WI38 (cell line): ENCODE results near the gene RNASE8.
A peak's percentile ranks its signal among the peaks of the same experiment; 100 is the strongest.
"Not testable (repeated sequence)": the region's sequence is repeated elsewhere in the genome, so short reads cannot be mapped to it uniquely, and the experiment has no call there.

Experiments
- H3K4me3 ChIP-seq: 2 replicates; pipeline ENCODE4 v1.5.1; 2011; ENCODE audit warnings: low read depth, mild to moderate bottlenecking, control low read depth, low read length
- TF ChIP-seq, protein P1 (sequence below): IDR thresholded peaks from 2 replicates; pipeline ENCODE4 v1.5.1; 2012; ENCODE audit warnings: low read depth, mild to moderate bottlenecking, control low read depth, low read length

Gene RNASE8

DNA sequence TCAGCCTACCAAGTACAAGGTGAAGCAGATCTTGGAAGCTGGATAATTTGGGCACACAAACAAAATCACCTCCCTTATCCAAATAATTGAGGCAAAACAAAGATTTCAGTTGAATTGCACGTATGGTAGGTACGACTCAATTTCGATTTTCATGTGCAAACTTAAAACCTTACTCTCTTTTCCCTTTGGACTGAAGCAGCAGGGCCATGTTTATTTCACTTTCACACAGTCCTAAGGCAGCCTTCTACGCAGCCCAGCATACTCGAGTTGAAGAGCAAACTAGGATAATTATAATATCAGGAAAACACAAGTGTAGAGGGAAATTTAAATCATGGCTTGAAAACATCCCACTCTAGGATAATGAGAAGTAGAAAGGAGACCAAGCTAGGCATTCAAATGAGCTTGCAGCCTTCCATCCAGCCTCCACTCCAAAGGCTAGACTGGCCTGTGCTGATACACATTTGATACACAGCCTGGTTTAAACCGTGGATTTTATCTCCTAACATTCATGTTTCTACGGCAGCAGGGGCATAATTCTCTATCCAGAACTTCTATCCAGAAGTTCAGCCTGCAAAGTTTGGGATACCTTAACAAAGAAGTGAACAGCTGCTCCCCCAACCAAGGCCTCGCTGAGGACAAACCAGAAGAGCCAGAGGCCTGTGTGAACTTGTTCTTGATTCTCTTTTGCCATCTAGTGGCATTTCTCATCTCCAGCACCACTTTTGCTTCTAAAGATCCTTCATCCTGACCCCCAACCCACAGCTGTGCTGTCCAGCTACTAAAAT, 17.8 kb upstream of the RNASE8 start:
- H3K4me3 ChIP-seq, result no peak overlapping the region
- TF ChIP-seq, protein P1, sequence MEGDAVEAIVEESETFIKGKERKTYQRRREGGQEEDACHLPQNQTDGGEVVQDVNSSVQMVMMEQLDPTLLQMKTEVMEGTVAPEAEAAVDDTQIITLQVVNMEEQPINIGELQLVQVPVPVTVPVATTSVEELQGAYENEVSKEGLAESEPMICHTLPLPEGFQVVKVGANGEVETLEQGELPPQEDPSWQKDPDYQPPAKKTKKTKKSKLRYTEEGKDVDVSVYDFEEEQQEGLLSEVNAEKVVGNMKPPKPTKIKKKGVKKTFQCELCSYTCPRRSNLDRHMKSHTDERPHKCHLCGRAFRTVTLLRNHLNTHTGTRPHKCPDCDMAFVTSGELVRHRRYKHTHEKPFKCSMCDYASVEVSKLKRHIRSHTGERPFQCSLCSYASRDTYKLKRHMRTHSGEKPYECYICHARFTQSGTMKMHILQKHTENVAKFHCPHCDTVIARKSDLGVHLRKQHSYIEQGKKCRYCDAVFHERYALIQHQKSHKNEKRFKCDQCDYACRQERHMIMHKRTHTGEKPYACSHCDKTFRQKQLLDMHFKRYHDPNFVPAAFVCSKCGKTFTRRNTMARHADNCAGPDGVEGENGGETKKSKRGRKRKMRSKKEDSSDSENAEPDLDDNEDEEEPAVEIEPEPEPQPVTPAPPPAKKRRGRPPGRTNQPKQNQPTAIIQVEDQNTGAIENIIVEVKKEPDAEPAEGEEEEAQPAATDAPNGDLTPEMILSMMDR, result peak; percentile 34

DNA sequence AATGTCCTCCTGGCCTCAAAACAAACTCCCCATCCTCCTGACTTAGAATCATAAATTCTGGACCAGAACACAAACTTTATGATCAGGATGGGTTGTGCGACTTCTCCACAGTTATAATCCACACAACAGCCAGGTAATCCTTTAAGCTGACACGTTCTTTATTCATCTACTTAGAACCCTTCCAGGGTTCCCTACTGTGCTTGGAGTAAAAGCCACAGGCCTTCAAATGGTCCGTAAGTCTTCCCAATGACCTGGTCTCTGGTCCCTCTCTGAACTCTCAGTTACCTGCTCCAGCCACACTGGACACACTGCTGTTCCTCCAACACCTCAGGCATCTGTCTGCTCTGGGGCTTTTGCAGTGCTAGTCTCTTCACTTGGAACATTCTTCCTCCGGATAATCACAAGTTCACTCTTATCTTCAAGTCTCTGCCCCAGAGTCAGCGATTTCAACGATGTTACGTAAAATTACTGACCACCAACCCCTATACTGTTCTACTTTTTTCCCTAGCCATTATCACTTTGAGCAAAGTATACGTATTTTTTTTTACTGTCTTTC, 17.2 kb upstream of the RNASE8 start:
- TF ChIP-seq, protein P1, result no peak
- H3K4me3 ChIP-seq, result no peak overlapping the region

DNA sequence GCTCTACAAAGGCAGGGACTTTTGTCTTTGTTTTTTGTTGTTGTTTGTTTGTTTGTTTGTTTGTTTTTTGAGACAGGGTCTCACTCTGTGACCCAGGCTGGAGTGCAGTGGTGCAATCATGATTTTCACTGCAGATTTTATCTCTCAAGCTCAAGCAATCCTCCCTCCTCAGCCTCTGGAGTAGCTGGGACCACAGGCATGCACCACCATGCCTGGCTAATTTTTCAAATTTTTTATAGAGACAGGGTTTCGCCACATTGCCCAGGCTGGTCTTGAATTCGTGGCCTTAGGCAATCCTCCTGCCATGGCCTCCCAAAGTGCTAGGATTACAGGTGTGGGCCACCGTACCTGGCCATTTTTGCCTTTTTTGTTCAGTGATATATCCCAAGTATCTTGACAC, 16.7 kb upstream of the RNASE8 start:
- not testable (repeated sequence) for H3K4me3 ChIP-seq

DNA sequence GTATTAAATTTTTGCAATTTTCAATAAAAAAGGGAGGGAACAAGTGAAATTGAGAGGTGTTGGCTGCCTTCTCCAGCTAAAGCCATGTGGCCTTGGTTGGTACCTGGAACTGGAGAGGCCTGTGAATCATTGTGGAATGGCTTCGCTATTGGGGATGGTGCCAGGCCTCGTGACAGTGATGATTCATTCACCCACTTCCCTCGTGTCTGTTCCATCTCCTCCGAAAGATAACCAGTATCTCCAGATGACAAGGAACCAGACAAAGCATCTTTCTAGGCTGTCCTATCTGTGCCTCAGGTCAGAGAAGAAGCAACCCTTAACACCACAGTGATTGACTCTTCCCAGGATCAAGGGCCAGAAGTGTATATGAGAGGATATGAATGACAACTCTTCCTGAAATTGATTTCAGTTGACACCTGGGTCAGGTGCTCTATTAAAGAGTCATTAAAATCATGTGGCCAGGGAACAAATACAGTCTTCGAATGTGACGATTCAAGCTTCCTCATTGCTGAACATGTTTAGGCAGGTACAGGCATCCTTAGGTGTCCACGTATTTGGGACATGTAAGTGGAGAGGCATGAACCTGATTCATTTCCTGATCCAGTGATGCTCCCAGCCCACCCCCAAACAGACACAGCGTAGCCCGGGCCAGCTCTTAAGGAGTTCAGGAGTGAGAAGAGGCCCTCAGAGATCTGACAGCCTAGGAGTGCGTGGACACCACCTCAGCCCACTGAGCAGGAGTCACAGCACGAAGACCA, 15.8 kb upstream of the RNASE8 start, which contains the start of gene RNASE7:
TSS of gene RNASE7 (plus strand) at position 687 of the 758 bp plus-strand sequence. CDS start 631 bp downstream, outside the sequence.
- TF ChIP-seq, protein P1, result no peak
- H3K4me3 ChIP-seq, result no peak within 1 kb of the TSS

DNA sequence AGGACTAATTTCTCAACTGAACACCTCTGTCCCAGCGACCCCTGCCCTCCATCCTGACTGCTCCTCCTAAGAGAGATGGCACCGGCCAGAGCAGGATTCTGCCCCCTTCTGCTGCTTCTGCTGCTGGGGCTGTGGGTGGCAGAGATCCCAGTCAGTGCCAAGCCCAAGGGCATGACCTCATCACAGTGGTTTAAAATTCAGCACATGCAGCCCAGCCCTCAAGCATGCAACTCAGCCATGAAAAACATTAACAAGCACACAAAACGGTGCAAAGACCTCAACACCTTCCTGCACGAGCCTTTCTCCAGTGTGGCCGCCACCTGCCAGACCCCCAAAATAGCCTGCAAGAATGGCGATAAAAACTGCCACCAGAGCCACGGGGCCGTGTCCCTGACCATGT, 14.7 kb upstream of the RNASE8 start:
- no peak overlapping the region for H3K4me3 ChIP-seq

DNA sequence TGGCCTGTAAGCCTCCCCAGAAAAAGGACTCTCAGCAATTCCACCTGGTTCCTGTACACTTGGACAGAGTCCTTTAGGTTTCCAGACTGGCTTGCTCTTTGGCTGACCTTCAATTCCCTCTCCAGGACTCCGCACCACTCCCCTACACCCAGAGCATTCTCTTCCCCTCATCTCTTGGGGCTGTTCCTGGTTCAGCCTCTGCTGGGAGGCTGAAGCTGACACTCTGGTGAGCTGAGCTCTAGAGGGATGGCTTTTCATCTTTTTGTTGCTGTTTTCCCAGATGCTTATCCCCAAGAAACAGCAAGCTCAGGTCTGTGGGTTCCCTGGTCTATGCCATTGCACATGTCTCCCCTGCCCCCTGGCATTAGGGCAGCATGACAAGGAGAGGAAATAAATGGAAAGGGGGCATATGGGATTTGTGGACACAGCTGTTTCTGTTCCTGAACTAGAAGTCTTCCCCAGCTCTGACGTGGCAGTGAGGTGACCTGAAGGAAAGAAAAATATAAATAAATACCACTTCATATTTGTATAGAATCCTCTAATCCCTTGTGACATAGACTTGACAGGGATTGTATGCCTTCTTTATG, 14.1 kb upstream of the RNASE8 start:
- no peak overlapping the region for H3K4me3 ChIP-seq
- TF ChIP-seq, protein P1, result no peak

More for the DNA sequence above, 14.7 kb upstream of the RNASE8 start:
- TF ChIP-seq, protein P1, result no peak

DNA sequence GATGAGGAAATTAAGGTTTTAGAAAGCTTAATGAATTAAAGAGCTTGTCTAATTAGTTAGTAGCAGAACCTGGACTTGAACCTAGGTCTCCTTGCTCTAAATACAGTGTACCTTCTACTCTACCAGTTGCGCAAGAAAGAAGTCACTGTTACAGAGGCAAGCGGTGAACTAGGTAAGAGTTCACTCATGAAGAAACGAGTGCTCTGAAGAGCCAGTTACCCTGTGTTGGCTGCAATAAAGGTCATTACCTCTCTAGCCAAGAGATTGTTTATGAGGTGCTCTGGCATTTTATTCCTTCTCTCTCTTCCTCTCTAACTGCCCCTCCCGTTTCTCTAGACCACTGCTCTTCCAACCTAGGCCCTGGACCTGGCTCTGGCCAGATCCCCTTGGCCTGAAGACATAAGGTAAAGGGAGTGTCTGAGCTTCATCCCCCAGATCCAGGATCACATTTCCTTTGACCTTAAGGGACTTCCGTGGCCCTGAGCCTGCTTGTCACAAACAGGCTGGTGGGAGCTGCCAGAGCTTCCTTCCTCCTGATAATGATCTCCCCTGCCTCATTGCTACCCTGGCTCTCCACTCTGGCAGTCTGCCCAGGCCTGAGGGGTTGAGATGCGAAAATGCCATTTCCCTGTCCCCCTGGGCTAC, 13.5 kb upstream of the RNASE8 start:
- no peak overlapping the region for H3K4me3 ChIP-seq
- TF ChIP-seq, protein P1, result no peak
